NCI-H2029 (cell line): ENCODE data around the gene SARS1.
"Not testable (repeated sequence)": the region's sequence is repeated elsewhere in the genome, so short reads cannot be mapped to it uniquely, and the experiment has no call there.

Experiments
- DNase-seq: peaks from one replicate; lab custom pipeline; 2025; lab: John Stamatoyannopoulos, UW

Gene SARS1, protein sequence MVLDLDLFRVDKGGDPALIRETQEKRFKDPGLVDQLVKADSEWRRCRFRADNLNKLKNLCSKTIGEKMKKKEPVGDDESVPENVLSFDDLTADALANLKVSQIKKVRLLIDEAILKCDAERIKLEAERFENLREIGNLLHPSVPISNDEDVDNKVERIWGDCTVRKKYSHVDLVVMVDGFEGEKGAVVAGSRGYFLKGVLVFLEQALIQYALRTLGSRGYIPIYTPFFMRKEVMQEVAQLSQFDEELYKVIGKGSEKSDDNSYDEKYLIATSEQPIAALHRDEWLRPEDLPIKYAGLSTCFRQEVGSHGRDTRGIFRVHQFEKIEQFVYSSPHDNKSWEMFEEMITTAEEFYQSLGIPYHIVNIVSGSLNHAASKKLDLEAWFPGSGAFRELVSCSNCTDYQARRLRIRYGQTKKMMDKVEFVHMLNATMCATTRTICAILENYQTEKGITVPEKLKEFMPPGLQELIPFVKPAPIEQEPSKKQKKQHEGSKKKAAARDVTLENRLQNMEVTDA

DNA sequence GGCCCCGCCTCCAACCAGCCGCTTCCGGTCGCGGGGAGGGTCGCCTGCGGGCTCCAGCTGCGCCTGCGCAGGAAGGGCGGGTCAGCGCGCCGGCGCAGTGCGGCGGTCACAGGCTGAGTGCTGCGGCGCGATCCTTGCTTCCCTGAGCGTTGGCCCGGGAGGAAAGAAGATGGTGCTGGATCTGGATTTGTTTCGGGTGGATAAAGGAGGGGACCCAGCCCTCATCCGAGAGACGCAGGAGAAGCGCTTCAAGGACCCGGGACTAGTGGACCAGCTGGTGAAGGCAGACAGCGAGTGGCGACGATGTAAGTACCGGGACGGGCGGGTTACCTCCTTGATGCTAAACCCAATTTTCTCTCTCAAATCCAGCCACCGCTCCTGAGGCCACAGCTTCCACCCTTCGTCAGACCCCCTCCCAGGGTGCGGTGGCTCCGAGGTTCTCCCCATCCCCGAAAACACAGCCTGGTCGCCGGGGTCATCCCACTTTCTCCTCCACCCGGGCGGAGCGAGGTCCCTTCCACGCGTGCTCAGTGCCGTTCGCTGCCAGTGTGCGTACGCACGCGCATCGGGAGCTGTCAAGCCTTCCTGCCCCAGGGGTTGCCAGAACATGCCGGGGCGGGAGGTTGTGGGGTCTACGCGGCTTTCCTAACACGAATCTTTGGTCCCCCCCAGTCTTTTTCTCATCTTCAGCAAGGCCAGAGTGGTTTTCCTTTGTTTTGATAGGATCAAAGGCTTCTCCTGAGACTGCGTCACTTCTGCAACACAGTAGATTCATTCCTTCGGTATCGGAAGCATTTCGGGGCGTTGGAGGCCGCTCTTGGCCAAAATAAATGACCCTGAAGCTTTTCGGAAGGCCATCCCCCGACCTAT lies at the start of gene SARS1:
Gene SARS1, plus strand, starts transcription at position 95 of the 870 bp plus-strand sequence. Its CDS starts 75 bp downstream, at position 170.
- DNase-seq: peak; percentile 77

DNA sequence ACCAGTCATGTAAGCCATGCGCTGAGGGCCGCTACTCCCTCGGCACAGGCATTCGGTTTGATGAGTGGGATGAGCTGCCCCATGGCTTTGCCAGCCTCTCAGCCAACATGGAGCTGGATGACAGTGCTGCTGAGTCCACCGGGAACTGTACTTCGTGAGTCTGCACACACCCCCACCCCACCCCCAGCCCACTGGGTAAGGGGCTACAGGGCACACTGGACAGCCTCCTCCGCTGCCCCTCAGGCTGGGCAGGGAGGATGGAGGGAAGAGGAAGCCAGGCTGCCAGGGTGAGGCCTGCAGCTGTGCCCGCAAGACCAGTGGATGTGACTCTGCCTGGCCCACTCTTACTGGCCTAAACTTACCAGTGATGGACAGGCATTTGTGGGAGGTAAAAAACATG lies 49.2 kb upstream of the SARS1 start:
- no peak for DNase-seq

DNA sequence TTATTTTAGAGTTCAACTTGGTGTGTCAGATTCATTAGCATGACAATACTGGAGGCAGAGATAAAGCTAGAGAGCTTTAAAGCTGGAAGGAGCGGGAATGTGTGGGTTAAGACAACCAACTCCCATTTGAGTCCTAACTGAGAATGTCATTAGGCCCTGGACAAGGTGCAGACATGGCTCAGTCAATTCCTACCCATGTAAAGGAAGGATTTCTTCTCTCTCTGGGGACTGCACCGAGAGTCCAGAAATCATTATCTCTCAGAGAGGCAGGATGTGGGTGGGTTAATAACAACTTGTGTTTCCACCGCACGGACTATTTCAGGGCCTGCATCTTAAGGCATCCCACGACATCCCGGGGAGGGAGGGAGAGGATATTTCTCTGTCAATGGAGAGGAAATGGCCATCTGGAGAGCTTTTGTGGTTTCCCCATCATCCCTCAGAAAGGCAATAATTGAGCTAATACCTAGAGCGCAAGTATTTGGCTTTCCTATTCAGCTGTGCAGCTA lies 46.7 kb upstream of the SARS1 start:
- no peak for DNase-seq

DNA sequence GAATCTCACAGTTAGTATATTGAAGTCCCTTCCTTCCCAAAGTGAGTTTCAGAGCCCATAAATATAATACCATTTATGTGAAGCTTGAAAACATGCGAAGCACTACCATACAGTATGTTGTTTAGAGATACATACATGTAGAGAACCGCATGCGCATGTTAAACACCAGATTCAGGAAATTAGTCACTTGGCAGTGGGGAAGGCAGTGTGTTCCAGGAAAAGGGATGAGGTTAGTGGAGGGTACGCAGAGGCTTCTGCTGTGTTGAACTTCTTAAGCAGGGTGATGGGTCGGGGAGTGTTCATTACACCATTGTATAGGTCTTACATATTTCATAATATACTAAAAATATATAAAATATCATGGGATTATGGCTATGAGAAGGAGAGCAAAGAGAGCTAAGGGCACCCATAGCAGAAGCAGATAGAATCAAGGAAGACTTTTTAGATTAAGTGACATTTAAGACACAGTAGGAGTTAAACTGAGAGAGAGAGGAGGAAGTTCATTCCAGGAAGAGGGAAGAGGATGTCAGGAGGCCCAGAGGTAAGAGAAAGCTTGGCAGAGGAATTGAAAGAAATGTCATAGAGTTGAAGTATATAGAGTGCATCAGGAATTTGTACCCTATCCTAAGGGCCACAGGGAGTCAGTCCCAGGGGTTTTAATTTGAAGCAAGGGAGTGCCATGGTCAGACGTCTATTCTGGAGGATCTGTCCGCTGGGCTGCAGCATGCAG lies 43.5 kb upstream of the SARS1 start:
- no peak for DNase-seq

DNA sequence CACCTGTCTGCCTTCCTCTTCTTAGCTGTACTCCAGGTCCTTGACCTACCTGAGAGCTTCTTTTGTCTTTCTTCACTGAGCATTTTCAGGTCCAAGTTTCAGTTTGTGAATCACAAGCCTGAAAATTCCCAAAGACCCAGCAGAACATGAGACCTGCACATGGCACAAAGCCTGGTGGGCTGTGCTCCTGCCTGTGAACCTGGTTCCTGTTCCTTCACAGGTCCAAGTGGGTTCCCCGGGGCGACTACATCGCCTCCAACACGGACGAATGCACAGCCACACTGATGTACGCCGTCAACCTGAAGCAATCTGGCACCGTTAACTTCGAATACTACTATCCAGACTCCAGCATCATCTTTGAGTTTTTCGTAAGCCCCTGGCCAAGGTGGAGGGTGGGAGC lies 42.1 kb upstream of the SARS1 start:
- DNase-seq: no peak

DNA sequence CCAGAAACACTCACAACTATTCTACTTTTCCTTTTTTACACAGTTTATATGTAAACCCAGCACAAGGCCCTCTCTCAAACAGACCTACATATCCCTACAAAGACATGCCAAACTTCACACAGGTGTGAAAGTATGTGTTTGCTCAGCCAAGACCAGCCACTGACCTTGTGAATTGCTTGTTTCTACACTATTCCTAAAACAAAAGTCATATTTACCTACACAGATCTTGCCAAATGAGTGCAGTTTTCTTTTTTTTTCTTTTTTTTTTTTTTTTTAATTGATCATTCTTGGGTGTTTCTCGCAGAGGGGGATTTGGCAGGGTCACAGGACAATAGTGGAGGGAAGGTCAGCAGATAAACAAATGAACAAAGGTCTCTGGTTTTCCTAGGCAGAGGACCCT lies 37.4 kb upstream of the SARS1 start:
- DNase-seq: not testable (repeated sequence)

DNA sequence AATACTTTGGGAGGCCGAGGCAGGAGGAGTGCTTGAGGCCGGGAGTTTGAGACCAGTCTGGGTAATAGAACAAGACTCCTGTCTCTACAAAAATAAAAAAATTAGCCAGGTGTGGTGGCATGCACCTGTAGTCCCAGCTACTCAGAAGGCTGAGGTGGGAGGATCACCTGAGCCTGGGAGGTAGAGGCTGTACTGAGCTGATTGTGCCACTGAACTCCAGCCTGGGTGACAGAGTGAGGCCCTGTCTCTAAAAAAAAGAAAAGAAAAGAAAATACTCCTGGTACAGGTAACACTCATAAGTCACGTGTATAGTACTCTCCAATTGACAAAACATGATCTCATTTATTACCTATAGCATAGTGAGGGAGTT lies 33.0 kb upstream of the SARS1 start:
- DNase-seq: not testable (repeated sequence)

DNA sequence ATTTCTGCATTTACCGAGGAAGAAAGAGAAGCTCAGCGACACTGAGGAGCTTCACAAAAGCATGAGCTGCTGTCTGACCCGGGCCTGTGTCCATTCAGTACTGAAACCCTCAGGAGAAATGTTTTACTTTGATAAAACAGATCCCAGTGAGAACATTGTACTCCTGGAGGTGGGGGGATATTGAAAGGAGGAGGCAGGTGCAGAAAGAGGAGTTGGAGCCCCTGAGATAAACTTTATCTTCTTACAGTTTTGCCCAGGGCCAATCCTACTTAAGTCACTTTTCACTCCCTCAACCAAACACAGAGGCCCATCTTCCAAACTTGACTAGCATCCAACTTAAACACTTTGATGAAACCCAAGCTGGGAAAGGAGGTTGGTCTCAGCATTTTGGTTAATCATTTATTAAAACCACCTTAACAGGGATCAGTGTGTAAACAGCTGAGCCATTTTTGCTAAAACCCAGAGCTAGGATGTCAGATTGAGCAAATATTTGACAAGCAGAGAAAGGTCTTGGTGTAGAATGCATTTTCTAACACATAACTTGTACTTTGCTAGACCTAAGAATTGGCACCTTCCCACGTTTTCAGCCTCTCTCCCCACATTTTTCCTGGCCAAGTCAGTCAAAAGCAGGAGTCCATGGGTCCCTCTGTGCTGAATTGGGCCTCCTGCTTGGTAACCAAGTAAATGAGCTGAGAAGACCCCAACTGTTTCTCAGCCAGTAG lies 32.5 kb upstream of the SARS1 start:
- DNase-seq: no peak

DNA sequence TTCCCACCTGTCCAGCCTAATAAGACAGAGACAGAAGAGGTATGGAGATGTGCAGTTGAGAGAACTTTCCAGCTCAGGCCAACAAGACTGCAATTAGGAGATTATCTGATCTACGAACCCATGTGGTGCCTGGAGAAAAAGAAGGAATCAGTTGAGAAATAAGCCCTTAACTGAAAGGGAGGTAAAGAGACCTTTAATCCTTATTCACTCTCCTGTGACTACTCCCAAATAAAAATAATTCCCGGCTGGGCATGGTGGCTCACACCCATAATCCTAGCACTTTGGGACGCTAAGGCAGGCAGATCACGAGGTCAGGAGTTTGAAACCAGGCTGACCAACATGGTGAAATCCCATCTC lies 31.9 kb upstream of the SARS1 start:
- DNase-seq: no peak

DNA sequence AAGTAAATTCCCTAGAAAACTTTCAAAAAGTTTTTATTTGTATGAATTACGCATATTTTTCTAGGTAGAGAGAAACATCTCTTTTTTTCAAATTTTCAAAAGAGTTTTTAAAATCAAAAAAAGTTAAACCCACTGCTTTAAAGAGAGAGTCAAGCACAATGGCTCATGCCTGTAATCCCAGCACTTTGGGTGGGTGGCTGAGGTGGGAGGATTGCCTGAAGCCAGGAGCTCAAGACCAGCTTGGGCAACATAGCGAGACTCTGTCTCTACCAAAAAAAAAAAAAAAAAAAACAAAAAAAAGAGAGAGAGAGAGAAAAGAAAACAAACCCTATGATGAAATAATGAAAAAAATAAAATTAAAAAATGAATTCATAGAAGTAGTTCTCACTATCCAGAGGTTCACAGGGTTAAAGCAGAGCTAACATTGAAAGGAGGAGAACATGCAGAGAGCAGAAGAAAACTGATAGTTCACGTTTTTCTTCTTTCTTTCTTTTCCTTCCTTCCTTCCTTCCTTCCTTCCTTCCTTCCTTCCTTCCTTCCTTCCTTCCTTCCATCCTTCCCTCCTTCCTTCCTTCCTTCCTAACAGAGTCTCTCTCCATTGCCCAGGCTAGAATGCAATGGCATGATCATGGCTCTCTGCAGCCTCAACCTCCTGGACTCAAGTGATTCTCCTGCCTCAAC lies 30.5 kb upstream of the SARS1 start:
- DNase-seq: no peak

DNA sequence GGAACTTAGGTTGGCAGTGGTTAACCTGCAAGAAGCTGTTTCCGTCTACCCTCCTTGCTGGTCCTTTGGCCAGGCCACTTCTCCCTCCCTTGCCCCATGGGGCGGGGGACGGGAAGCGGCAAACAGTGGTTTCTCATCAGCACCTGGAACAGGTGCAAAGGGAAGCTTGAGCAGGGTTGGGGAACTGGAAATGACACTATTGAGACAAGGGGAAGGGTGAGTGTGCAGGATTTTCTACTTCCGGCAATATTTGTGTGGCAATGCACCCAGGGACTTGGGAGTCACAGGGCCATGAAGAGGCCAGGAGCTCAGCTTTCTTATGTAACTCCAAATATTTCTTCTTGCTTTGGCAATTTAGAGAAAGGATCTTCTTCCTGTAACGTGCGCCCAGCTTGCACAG lies 29.0 kb upstream of the SARS1 start:
- no peak for DNase-seq

DNA sequence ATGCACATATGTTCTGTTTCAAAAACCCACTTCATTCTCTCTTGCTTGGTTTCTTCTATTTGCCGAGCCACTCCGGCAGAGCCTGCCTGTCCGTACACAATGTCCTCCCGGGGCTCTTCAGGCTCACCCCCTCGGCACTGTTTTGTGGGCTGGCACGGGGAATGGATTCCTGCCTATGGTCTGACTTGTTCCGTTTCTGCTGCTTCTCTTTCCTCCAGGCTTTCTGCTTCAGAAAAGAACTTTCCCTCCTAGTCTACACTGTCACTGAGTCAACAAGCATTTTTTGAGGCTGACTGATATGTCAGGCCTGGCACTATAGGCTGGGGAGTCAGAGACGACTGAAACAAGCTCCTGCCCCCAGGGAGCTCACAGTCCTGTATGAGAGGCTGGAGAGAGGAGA lies 28.4 kb upstream of the SARS1 start:
- DNase-seq: no peak

DNA sequence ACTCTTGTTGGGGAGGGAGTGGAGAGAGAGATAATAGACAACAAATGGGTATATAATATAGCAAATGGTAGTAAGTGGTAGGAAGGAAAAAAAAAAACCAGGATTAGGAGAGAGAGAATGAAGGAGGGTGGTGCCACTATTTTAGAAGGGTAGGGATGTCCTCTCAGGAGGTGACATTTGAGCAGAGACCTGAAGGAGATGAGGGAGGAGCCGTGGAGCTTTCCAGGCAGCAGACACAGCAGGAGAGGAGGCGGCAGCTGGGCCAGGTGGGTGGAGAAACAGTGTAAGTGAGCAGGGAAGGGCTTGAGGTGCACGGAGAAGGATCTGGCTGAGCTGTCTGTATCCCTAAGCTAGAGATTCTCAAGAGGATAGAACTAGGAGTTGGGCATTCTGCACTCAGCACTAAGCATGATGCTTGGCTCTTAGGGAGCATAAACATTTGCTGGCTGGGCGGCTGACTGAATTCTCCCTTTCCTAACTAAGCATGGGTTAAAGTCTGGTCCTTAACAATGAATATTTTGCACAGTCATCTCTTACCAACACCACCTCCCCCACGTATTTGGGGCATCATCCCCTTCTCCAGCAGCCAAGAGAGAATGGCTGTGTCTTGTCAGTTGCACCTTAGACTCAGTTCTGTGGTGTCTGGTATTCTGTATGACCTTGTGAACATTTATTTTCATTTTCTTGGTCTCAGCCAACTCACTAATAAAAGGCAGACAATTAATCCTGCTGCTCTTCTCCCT lies 27.6 kb upstream of the SARS1 start:
- DNase-seq: no peak

DNA sequence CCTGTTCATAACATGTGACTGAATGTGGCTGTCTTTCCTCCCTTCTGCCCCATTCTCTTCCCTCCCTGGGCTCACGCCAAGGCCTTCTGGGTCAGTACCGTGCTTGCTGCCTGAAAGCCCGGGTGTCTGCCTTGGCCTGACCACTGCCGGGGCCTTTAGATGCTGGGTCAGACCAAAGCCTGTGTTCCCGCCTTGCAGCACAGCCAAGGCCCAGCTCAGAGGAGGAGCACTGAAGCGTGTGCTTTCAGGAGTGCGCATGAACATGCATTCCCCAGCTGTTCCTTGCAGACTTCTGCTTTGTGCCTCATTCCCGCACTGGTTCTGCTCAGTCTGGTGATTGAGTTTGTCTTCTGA lies 27.0 kb upstream of the SARS1 start:
- no peak for DNase-seq

DNA sequence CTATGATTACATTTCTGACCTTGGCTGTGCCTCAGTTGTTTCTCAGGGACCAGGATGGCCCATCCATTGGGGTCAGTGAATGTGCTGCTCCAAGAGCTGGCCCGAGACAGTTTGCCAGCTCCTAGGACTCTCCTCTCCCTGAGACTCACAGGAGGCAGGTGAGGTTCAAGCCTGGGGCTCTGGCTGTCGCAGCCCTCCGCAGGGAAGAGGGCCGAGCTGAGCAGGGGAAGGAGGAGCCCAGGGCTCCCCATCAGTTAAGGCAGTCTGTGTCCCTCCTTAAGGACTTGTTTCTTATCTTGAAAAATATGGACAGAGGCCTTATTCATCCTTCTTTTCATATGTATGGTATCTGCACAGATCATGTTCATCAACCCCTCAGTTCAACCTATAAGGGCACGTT lies 26.6 kb upstream of the SARS1 start:
- no peak for DNase-seq

DNA sequence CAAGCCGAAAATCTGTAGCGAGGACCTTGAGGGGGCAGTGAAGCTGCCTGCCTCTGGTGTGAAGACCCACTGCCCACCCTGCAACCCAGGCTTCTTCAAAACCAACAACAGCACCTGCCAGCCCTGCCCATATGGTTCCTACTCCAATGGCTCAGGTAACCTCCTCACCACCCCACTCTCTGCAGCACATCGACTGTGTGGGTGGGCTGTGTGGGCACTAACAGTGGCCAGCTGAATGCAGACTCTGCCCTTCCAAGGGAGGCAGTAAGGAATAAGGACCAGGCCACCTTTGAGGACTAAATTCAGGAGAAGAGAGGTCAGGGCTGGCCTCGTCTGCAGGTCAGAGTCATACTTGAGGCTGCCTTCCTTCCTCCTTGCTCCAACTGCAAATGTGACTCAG lies 25.5 kb upstream of the SARS1 start:
- no peak for DNase-seq

DNA sequence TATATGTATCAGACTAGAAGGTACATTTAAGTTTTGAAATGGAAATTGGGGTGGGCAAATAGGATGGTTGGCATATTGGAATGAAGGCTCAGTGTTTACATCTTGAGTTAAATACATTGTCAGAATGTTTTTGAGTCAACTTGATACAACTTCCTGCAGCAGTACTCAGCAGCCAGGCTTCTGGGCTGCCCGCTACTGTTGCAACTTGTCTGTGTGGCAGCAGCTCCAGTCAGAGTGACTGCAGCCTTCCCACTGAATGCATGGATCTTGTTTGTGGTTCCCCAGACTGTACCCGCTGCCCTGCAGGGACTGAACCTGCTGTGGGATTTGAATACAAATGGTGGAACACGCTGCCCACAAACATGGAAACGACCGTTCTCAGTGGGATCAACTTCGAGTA lies 24.9 kb upstream of the SARS1 start:
- DNase-seq: no peak

DNA sequence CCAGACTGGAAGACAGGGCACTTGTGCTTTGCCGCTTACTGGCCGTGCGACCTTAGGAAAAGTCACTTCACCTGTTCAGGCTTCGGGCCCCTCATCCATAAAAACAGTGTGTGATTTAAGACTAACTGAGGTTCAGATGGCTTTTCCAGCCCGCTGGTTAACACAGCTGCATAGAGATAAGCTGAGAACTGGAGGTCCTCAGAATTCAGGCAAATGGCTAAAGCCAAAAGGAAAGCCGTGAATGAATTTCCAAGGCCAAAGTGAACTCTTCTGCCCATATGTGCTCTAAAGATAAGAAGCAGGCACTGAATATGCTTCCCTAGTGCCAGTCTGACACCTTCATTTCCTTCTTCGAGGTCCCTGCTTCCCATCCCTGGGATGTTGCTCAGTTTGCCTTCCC lies 23.5 kb upstream of the SARS1 start:
- no peak for DNase-seq

DNA sequence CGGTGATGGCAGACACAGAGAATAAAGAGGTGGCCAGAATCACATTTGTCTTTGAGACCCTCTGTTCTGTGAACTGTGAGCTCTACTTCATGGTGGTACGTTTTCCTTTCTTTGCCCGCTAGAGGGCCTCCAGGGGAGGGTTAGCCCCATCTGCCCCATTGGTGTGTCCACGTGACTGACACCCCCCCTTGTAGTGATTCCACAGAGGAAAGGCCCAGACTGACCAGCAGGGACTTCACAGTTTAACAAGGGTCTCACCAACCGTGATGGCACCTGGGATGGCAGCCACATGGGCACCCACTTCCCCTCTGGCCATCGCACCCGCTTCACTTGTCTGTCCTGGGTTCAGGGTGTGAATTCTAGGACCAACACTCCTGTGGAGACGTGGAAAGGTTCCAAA lies 22.3 kb upstream of the SARS1 start:
- DNase-seq: no peak

DNA sequence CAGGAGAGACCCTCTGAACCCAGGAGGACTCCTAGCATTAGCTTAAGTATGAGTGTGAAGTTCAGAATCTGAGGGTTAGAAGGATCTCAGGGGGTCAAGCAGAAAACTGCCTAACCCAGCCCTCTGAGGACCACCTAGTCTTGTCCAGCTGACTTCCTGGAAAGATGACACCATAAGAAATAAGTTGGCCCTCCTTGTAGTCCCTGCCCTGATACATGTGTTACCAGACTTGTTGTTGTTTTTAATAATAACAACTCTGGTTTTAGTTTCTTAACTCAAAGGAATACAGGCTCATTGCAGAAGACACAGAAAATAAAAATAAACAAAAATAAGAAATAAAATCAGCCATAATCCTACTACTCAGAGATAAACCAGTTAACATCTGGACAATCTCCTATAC lies 21.8 kb upstream of the SARS1 start:
- DNase-seq: no peak
